HAP-1 (cell line): Measurements from ENCODE around the gene SCAPER.
"Not testable (repeated sequence)": the region's sequence is repeated elsewhere in the genome, so short reads cannot be mapped to it uniquely, and the experiment has no call there.

Source experiments
- DNase-seq, 2 experiments: peaks; one replicate each; pipeline ENCODE4 v3.0.0-alpha.2; 2016 to 2020; ENCODE audit warnings: low spot score in 2 of 2
- H3K27me3 ChIP-seq: fragments of 250-450 bp; sonication (Bioruptor Pico); 2 replicates; pipeline ENCODE4 v1.5.1; 2020; ENCODE audit warnings: low read depth, mild to moderate bottlenecking, moderate library complexity
- H3K36me3 ChIP-seq: fragments of 250-450 bp; sonication (Bioruptor Pico); replicated peaks from 2 replicates; pipeline ENCODE4 v1.5.1; 2020; ENCODE audit warnings: mild to moderate bottlenecking
- H3K4me1 ChIP-seq: fragments of 250-450 bp; sonication (Bioruptor Pico); 2 replicates; pipeline ENCODE4 v1.5.1; 2020; ENCODE audit warnings: mild to moderate bottlenecking
- H3K4me3 ChIP-seq: fragments of 250-450 bp; sonication (Bioruptor Pico); 2 replicates; pipeline ENCODE4 v1.5.1; 2020; ENCODE audit warnings: mild to moderate bottlenecking, moderate library complexity
- H3K9me3 ChIP-seq: fragments of 250-450 bp; sonication (Bioruptor Pico); 2 replicates; pipeline ENCODE4 v1.5.1; 2020; ENCODE audit warnings: mild to moderate bottlenecking, moderate library complexity
- in situ Hi-C: fragments of 300-500 bp; cut with MboI; formaldehyde crosslinking; loops from 3 replicates; pipeline ENCODE4 v1.14.3; 2020; ENCODE audit warnings: low sequenced_read_pairs, inconsistent platforms, mixed read lengths

SCAPER gene

DNA sequence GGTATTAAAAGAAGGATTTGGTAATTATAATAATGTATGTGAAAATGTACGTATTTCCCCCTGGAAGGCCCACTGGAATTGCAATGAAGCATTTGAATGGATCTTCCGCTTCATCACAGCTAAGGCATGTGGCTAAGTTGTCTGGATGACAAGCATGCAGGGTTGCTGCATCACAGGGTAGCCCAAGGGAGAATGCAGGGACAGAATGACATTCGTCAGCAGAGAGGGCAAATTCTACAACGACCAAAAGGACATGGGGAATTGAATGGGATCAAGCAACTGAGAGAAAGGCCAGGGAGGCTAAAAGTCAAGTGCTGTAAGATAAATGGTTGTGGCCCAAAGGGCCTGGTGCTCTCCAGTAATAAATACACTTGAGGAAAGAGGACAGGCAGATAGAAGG is 473.2 kb downstream of the SCAPER start:
- no peak for DNase-seq
- H3K27me3 ChIP-seq: no peaks in the 10 kb centered on the region
- peaks cover 18% of the 10 kb centered on the region for H3K4me1 ChIP-seq
- peaks cover 3% of the 10 kb centered on the region; the same call in 1 of the 2 replicates for H3K9me3 ChIP-seq
- in situ Hi-C loops: no loop called here
- H3K36me3 ChIP-seq: no peaks in the 10 kb centered on the region
- H3K4me3 ChIP-seq: no peak overlapping the region

DNA sequence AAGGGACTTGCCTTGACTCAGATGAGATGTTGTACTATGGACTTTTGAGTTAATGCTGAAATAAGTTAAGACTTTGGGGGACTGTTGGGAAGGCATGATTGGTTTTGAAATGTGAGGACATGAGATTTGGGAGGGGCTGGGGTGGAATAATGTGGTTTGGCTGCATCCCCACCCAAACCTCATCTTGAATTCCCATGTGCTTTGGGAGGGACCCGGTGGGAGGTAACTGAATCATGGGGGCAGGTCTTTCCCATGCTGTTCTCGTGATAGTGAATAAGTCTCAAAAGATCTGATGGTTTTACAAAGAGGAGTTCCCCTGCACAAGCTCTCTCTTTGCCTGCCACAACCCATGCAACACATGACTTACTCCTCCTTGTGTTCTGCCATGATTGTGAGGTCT is 474.4 kb downstream of the SCAPER start:
- Histone ChIP-seq H3K4me1 (peaks cover 24% of the 10 kb centered on the region), H3K9me3 (peaks cover 12% of the 10 kb centered on the region)
- in situ Hi-C loops, H3K27me3 ChIP-seq, DNase-seq, H3K36me3 ChIP-seq, H3K4me3 ChIP-seq: not testable (repeated sequence)

DNA sequence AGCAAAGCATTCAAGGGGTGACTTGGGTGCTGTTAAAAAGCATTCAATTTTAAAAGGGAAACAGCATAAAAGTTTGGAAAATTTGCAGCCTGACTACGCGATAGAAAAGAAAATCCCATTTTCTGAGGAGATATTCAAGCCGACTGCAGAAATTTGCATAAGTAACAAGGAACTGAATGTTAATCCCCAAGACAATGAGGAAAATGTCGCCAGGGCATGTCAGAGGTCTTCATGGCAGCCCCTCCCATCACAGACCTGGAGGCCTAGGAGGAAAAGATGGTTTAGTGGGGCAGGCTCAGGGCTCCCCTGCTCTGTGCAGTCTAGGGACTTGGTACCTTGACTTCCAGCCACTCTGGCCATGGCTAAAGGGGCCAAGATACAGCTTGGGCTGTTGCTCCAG is 475.5 kb downstream of the SCAPER start:
- in situ Hi-C loops: no loop called here
- Histone ChIP-seq H3K4me3 (no peak overlapping the region), H3K27me3 (no peaks in the 10 kb centered on the region), H3K4me1 (peaks cover 24% of the 10 kb centered on the region), H3K9me3 (peaks cover 16% of the 10 kb centered on the region), H3K36me3 (no peaks in the 10 kb centered on the region)
- peak; percentile 59 to 70 for DNase-seq

DNA sequence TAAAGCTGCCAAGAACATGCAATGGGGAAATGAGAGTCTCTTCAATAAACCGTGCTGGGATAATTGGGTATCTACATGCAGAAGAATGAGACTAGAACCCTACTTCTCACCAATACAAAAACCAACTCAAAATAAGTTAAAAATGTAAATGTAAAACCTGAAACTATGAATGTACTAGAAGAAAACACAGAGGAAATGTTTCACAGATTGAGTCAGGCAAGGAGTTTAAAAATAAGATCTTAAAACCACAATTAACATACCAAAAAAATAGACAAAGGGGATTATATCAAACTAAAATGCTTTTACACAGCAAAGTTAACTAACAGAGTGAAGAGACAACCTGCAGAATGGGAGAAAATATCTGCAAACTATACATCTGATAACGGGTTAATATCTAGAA is 478.2 kb downstream of the SCAPER start:
- DNase-seq: peak in 1 of 2 experiments; percentile 93
- no peak overlapping the region for H3K4me3 ChIP-seq
- H3K4me1 ChIP-seq: peaks cover 24% of the 10 kb centered on the region
- no peaks in the 10 kb centered on the region for H3K36me3 ChIP-seq
- no peaks in the 10 kb centered on the region for H3K27me3 ChIP-seq
- peaks cover 16% of the 10 kb centered on the region for H3K9me3 ChIP-seq
- in situ Hi-C loops: no loop called here

DNA sequence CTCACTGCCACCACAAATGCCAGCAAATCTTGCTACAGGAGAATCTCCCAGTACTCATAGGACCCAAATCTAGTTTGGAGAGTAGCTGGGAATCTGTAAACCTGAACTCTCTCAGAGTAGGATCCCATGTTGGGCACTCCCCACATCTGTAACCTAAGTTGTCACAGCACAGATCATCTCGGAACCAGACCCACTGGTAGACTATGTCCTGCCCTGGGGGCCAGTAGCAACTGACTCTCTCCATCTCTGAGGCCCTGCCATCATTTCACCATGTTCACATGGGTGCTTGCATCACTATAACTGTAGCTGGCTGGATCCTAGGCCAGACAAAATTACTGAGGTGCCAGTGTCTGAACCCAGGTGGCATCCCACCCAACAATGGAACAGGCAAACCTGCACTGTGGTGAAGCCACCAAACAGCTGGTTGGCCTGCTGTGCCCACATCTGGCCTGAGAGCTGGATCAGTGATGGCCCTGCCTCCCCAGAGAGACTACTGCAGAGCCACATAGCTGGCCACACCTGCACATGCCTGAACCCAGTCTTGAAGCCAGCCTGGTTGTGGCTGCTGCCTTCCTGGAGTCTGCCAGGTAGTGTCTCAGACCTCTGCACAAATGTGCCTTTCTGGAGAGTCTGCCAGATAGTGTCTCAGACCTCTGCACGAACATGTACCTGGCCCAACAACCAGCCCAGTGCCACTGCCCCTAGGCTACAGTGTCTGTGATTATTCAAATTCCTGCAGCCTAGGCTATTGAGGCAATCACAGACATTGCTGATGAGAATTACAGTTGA is 486.6 kb downstream of the SCAPER start:
- H3K36me3 ChIP-seq: no peaks in the 10 kb centered on the region
- no peaks in the 10 kb centered on the region; the same call in 1 of the 2 replicates for H3K9me3 ChIP-seq
- DNase-seq: no peak
- H3K27me3 ChIP-seq: no peaks in the 10 kb centered on the region
- in situ Hi-C loops: no loop called here
- no peak overlapping the region for H3K4me3 ChIP-seq
- H3K4me1 ChIP-seq: no peaks in the 10 kb centered on the region

DNA sequence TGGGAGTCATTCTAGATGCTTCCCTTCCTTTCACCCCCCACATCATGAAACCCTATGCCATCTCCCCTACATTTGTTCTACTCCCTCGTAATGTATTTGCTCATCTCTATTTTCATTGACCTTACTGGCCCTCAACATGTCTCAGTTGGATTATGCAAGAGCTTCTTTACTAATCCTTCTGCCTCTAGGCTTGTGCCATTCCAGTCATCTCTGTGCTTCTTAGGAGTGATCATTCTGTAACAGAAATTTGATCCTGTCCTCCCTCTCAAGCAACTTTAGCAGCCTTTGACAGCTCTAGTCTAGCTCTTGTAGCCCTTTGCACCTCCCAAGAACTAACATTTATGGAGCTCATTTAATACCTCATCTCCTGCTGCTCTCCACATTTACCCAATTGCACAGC is 503.9 kb downstream of the SCAPER start:
- peaks cover 22% of the 10 kb centered on the region for H3K4me1 ChIP-seq
- H3K4me3 ChIP-seq: no peak overlapping the region
- DNase-seq: peak; percentile 27 to 88
- H3K36me3 ChIP-seq: no peaks in the 10 kb centered on the region
- in situ Hi-C loops: no loop called here
- peaks cover 10% of the 10 kb centered on the region for H3K9me3 ChIP-seq
- no peaks in the 10 kb centered on the region for H3K27me3 ChIP-seq

DNA sequence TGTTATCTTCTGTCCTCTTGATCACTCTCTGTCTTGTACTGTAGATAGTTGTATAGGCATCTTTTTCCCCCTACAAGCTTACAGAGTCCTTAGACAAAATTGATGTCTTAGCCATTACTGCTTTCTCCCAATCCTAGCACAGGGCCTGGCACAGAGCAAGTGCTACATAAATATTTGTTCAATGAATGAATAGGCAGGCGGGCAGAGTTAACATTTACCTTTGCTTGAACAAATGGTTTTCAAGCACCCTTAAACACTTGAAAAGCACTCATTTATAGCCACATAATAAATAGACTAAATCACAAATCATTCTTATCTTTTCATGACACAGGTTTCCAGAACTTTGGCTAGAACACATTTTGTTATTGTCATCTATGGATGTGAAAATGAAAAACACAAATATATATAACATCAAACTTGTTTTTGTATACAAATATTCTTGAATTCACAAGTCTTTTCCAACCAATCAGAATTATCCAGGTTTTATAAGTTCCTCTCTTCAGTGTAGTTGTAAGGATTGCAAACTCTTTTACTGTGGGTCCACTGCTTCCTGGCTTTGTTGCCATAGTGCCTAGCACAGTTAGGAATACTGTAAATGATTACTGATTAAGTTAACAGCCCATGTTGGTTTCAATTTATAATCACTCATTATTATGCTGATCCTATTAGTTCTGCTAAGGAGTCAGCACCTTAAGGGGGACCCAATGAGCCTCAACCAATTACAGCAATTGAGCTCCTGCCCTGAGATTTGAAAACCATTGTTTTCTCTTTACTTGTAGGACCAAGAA is 506.6 kb downstream of the SCAPER start:
- no peaks in the 10 kb centered on the region for H3K36me3 ChIP-seq
- H3K4me1 ChIP-seq: peaks cover 22% of the 10 kb centered on the region
- DNase-seq: no peak
- in situ Hi-C loops: no loop called here
- peaks cover 10% of the 10 kb centered on the region for H3K9me3 ChIP-seq
- no peaks in the 10 kb centered on the region for H3K27me3 ChIP-seq
- H3K4me3 ChIP-seq: no peak overlapping the region

DNA sequence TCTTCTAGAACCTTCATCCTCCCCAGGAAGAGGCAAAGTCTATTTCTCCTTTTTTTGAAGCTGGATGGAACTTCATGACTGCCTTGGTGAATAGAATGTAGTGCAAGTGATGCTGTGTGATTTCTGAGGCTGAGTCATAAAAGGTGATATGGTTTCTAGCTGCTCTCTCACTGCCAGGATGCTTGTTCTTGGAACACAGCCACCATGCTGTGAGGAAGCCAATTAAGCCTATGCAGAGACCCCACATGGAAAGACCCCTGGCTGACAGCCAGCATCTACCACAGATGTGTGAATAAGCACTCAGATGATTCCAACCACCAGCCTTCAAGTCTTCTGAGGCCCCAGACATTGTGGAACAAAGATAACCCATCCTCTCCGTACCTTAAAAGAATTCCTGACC is 511.5 kb downstream of the SCAPER start:
- no peak for DNase-seq
- H3K9me3 ChIP-seq: peaks cover 3% of the 10 kb centered on the region; the same call in 1 of the 2 replicates
- in situ Hi-C loops: no loop called here
- no peak overlapping the region for H3K4me3 ChIP-seq
- no peaks in the 10 kb centered on the region for H3K27me3 ChIP-seq
- no peaks in the 10 kb centered on the region for H3K36me3 ChIP-seq
- no peaks in the 10 kb centered on the region for H3K4me1 ChIP-seq

DNA sequence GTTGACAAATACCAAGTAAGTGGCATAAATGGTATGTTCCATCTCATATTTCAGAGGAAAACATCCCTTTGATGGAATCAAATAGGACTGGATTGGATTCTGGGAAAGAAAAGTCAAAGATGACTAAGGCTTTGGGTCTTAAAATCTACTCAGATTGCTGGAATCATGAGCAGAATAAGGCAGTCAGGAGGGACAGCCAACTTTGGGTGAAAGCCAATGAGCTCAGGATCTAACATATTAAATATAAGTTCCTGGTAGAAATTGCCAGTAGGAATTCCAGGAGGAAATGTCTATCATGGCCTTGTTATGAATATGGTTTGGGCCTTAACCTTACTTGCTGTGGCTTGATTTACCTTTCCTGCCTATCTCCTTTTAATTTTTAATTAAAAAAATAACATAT is 513.3 kb downstream of the SCAPER start:
- H3K9me3 ChIP-seq: peaks cover 3% of the 10 kb centered on the region; the same call in 1 of the 2 replicates
- no peak for DNase-seq
- in situ Hi-C loops: no loop called here
- H3K36me3 ChIP-seq: no peaks in the 10 kb centered on the region
- H3K4me3 ChIP-seq: no peak overlapping the region
- H3K27me3 ChIP-seq: no peaks in the 10 kb centered on the region
- peaks cover 6% of the 10 kb centered on the region for H3K4me1 ChIP-seq

DNA sequence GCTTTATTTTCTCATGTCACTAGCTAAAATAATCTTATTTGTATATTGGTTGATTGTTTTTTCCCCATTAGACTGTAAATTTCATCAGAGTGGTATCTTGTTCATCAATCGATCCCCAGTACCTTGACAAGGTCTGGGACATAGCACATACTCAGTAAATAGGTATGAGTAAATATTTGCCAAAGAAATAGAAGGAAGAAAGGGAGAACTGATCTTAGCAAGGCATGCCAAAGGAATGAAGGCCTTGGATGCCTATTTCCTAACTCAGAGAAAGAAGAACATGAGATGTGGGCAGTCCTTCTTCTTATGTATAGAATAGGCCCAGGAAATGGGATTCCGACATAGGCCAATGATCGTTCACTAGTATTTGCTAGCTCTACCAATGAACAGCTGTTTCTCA is 513.8 kb downstream of the SCAPER start:
- H3K9me3 ChIP-seq: no peaks in the 10 kb centered on the region; the same call in 1 of the 2 replicates

DNA sequence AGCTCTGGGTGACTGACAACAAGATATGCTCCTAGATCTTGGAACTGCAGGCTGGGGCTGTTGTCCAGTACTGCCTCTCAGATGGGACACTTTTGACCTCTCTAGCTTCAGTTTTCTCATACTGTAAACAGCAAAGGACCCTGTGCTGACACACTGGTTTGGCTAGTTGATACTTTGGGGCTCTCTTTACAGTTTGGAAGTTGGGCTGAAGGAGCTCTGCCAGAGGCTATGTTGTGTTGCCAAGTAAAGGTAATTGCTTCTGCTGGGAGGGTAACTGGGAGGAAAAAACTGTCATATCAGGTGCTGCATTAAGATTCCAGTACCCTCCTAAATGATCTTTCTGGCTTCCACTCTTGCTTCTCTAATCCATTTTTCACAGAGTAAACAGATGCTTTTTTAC is 514.6 kb downstream of the SCAPER start:
- Histone ChIP-seq H3K4me3 (no peak overlapping the region), H3K27me3 (no peaks in the 10 kb centered on the region), H3K9me3 (no peaks in the 10 kb centered on the region), H3K4me1 (peaks cover 6% of the 10 kb centered on the region), H3K36me3 (no peaks in the 10 kb centered on the region)
- in situ Hi-C loops: no loop called here
- no peak for DNase-seq

More for the DNA sequence above, 513.8 kb downstream of the SCAPER start:
- Histone ChIP-seq H3K27me3 (no peaks in the 10 kb centered on the region), H3K36me3 (no peaks in the 10 kb centered on the region), H3K4me3 (no peak overlapping the region), H3K4me1 (peaks cover 6% of the 10 kb centered on the region)
- in situ Hi-C loops: no loop called here
- no peak for DNase-seq

DNA sequence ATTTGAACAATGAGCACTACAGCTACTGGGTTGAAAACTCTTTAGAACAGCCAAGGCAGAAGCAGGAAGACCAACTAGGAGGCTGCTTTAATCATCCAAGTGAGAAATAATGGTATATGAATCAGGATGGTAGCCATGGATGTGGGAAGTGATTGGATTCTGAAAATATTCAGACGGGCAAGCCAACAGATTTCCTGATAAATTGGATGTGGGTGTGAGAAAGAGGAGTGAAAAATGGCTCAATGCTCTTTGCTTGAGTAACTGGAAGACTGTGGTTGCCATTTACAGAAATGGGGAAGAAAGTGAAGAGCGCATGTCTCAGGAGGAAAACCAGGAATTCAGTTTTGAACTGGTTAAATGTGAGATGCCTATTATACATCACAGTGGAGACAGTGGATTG is 518.2 kb downstream of the SCAPER start:
- in situ Hi-C loops: no loop called here
- no peak for DNase-seq
- Histone ChIP-seq H3K9me3 (no peaks in the 10 kb centered on the region), H3K27me3 (no peaks in the 10 kb centered on the region; the same call in 1 of the 2 replicates), H3K4me1 (peaks cover 6% of the 10 kb centered on the region), H3K36me3 (no peaks in the 10 kb centered on the region), H3K4me3 (no peak overlapping the region)

DNA sequence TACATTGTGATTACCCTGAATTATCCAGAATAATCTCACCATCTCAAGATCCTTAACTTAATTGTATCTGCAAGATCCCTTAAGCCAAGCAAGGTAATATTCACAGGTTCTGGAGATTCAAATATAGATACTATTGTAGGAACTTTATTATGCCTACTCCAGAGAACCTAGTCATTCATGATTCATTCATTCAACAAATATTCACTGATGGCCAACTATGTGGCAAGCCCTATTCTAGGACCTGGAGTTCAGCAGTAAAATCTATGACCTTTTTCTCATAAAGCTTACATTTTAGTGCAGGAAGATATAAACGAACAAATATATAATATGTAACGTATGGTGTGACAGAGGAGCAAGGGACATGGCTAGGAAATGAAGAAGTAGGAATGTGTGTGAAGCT is 519.0 kb downstream of the SCAPER start:
- Histone ChIP-seq H3K36me3 (no peaks in the 10 kb centered on the region), H3K9me3 (no peaks in the 10 kb centered on the region), H3K4me3 (no peak overlapping the region), H3K4me1 (peaks cover 6% of the 10 kb centered on the region), H3K27me3 (no peaks in the 10 kb centered on the region; the same call in 1 of the 2 replicates)
- DNase-seq: no peak
- in situ Hi-C loops: no loop called here

DNA sequence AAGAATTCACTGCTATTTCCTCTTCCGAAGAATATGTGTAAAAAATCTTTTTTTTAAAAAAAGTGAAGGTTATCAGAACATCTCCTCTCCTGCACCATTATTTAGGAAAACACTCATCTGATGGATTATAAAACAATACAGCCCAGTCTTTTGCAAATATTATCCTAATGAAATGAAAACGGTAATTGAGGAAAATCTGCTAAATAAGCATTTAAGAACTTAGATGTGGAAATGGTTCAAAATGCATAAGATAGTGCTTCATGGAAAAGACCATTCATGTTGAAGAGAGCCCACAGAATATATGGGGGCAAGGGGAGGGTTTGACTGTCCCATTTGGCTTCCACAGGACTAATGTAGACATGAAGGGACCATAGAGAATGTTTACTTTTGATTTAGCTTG is 520.7 kb downstream of the SCAPER start:
- no peaks in the 10 kb centered on the region for H3K36me3 ChIP-seq
- in situ Hi-C loops: no loop called here
- no peak overlapping the region for H3K4me3 ChIP-seq
- H3K9me3 ChIP-seq: no peaks in the 10 kb centered on the region
- peaks cover 6% of the 10 kb centered on the region for H3K4me1 ChIP-seq
- H3K27me3 ChIP-seq: no peaks in the 10 kb centered on the region; the same call in 1 of the 2 replicates
- no peak for DNase-seq
